ENCODE results near the gene NPC2.
"Not testable (repeated sequence)": the region's sequence is repeated elsewhere in the genome, so short reads cannot be mapped to it uniquely, and the experiment has no call there.

NPC2 gene

DNA sequence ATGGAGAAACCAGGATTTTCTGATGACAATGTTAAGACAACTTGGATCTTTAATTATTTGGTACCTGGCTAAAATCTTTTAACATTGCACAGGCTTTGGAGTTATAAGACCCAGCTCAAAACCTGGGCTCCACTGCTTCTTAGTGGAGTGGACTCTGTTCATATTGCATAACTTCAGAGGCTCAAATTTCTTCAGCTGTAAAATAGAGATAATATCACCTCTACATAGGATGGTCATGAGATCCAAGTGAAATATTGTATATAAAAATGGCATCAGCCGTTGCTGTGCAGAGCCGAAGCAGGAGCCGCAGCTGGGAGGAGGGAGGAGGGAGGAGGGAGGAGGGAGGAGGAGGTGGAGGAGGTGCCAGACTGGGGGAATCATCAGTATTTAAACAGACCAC lies 10.5 kb downstream of the NPC2 start:
- intact Hi-C loops (cut with DNase I): no loop called here
- DNase-seq: peak in 3 of 42 donors; percentile 13 to 60 (median 49)

GRCh38 chr14:74480046-74480445 lies 13.1 kb downstream of the NPC2 start:
- intact Hi-C loops (cut with DNase I): no loop called here
- DNase-seq: no peak

DNA sequence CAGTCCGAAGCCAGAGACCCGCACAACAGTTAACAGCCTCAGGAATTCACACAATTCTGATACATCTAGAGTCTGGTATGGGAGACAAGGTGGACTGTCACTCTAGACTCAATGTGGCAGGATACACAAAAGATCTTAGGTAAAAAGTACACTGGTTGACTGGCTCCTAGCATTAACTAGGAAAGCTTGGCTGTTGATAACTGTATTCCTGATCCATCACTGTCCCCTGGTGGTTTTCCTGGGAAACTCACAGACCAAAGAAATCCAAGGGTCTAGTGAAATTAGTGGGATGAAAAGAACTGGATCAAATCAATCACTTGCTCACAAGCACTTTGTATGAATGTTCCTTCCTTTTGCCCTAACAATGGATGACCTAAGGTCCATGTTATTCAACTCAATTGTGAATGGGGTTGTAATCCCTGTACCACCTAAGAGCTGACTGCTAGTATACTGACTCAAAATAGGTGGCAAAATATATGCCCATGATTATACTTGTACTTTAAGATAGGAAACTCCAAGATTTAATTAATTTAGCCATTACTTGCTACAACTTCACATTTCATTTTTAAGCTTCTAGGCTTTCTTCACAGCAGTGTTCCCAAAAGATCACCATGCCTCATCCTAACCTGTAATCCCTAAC lies 14.0 kb downstream of the NPC2 start:
- intact Hi-C loops (cut with DNase I): loop anchor here (2.0 kb wide), 1 partner anchor 116 kb away; no protein-coding TSS in a partner anchor
- DNase-seq: peak in 8 of 42 donors; percentile 35 to 70 (median 54)

GRCh38 chr14:74476607-74477006 lies 16.5 kb downstream of the NPC2 start:
- intact Hi-C loops (cut with DNase I): no loop called here
- DNase-seq: peak in 1 of 42 donors; percentile 24

GRCh38 chr14:74476107-74476506 lies 17.0 kb downstream of the NPC2 start:
- intact Hi-C loops (cut with DNase I): no loop called here
- DNase-seq: no peak

GRCh38 chr14:74475678-74476077 lies 17.4 kb downstream of the NPC2 start:
- intact Hi-C loops (cut with DNase I): no loop called here

DNA sequence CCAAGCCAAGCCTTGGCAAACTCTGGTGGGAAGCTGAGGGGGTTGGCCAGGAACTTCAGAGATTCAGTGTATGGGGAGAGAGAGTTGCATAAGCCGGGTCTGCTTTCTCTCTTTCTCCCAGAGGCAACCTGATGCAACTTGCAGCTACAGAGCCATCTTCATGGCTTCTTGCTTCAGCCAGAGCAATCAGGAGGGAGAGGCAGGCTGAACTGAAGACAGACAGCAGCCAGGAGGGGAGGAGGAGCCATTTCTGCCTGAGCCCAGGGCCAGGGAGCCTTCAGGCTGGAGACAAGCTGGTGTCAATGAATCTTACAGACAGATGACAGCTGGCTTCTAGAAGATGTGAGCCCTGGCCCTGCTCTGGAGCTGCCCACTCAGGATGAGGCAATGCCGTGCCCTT lies 18.7 kb downstream of the NPC2 start:
- intact Hi-C loops (cut with DNase I): no loop called here
- DNase-seq: peak in 1 of 42 donors; percentile 22

More at GRCh38 chr14:74475678-74476077, 17.4 kb downstream of the NPC2 start:
- no peak for DNase-seq

GRCh38 chr14:74472601-74473000 lies 20.5 kb downstream of the NPC2 start:
- intact Hi-C loops (cut with DNase I): no loop called here
- DNase-seq: no peak

GRCh38 chr14:74469548-74470518 lies 23.3 kb downstream of the NPC2 start:
- no peak for DNase-seq
- intact Hi-C loops (cut with DNase I): no loop called here

GRCh38 chr14:74468513-74468912 lies 24.6 kb downstream of the NPC2 start:
- peak in 40 of 42 donors; percentile 32 to 89 (median 65) for DNase-seq
- intact Hi-C loops (cut with DNase I): no loop called here

GRCh38 chr14:74465335-74465734 lies 27.8 kb downstream of the NPC2 start:
- DNase-seq: peak in 7 of 42 donors; percentile 12 to 71 (median 48)

DNA sequence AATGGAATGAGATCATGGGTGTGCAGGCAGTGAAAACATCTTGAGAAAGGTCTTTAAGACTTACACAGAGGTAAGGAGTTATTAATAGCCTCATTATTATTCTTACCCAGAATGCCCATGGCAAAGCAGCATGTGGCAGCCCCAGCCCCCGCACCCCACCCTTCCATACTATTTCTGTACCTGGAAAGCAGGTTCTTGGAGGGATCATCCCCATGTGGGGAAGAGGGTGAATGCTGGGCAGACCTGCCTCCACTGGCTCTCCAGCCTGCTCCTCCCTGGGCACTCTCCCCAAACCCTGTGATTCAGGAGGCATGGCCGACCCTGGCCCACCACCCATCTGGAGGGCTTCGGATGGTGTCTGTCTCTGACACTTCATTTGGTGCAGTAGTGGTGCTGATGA lies 28.3 kb downstream of the NPC2 start:
- intact Hi-C loops (cut with DNase I): no loop called here
- peak in 40 of 42 donors; percentile 42 to 90 (median 68) for DNase-seq

More at GRCh38 chr14:74465335-74465734, 27.8 kb downstream of the NPC2 start:
- intact Hi-C loops (cut with DNase I): no loop called here

- DNase-seq: peak in 9 of 42 donors; percentile 13 to 74 (median 51)
- intact Hi-C loops (cut with DNase I): no loop called here
Measured at GRCh38 chr14:74463697-74464096, 29.4 kb downstream of the NPC2 start.

DNA sequence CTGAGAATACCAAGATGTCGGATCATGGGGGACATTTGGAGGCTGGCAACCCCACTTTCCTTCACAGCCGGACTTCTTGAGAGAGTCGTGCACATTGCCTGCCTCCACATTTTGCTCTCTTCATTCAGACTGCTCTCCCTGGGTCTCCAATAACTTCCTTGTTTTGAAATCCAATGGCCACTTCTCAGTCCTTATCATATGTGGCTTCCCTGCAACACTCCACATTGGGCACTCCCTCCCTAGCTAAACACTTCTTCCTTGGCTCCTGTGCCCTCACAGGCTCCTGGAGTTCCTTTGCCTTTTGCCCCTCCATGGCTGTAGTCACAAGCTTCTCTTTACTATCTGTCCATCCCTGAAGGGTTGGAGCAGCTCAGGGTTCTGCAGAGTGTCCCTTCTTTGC lies 30.1 kb downstream of the NPC2 start:
- no peak for DNase-seq
- intact Hi-C loops (cut with DNase I): no loop called here

GRCh38 chr14:74459976-74460375 lies 33.1 kb downstream of the NPC2 start:
- peak in 1 of 42 donors; percentile 28 for DNase-seq
- intact Hi-C loops (cut with DNase I): no loop called here

DNA sequence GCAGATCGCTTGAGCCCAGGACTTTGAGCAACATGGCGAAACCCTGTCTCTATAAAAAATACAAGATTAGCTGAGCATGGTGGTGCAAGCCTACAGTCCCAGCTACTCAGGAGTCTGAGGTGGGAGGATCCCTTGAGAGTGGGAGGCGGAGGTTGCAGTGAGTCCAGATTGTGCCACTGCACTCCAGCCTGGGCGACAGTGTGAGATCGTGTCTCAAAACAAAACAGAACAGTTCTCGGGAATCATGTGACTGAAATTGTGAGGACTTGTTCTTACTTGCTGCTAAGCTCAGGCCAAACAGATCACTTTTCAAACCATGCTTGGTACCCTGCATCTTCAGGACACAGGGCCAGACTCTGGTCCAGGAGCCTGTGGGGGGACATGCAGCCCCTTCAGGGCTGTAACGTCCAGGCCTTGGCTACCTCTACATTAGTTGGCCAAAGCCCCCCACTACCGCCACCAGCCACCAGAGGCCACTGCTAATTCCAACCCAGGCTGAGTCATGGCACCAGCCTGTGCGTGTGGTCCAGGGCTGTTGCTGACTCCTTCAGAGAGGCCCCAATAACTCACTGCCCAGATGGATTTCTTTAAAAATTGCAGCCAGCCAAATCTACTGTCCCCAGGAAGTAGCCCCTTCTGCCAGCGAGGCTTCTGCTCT lies 33.7 kb downstream of the NPC2 start:
- intact Hi-C loops (cut with DNase I): no loop called here
- peak in 2 of 42 donors; percentile 22 to 43 for DNase-seq

GRCh38 chr14:74457565-74457895 lies 35.6 kb downstream of the NPC2 start:
- no peak for DNase-seq
- intact Hi-C loops (cut with DNase I): no loop called here

DNA sequence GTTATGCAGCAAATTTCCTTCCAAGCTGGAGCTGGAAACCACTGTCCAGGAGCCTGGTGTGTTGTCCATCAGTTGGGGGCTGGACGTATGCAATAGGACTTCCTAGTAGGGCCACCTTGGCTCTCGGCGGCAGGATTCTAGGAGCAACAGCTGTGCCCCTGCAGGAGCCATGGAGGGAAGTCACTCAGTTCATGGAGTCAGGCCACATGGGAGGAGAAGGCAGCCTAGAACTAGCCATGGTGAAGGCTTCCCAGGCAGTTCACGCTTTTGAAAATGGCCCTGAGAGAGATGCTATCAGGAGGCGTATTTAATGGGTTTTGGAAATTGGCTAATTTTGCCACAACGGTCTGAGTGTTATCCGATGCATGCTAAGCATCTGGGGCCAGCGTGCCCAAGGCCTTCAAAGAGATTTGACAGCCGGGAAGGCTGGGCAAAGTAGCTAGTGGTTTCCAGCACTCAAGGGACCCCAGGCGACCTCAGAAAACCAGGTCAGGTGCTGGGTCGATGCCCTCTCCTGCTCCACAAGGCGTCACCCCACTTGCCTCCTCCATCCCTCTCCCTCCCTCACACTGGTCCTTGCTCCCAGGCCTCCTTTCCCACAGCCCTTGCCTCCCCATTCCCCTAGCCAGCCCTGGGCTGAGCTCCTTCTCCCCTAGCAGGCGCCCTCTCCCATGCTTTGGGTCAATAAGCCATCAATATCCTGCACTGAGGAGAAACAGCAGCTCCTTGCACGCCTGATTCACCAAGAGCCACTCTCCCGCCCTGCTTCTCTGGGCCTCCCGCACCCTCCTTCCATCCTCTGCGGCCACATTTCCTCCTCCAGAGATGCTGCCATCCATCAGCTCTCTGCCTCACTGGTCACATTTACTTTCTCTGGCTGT lies 36.2 kb downstream of the NPC2 start:
- DNase-seq: peak in 1 of 42 donors; percentile 31

DNA sequence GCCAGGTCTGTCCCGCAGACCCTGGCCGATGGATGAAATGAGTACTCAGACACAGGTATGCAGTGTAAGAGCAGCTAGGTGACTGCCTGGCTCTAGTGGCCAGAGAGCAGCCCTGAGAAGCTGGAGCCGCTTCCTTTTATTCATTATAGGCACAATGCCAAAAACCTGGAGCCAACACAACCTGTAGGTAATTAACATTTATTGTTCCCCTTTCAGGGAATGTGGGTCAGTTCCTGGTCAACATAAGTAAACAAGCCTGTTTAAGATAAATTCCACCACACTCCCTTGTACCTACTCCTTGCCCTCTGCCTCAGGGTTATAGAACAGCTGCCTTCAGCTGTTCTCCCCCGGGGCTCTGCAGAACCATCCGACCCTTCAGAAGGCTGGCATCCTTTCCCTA lies 38.7 kb downstream of the NPC2 start:
- intact Hi-C loops (cut with DNase I): not testable (repeated sequence)
- DNase-seq: peak in 1 of 42 donors; percentile 7

More for the DNA sequence above, 36.2 kb downstream of the NPC2 start:
- intact Hi-C loops (cut with DNase I): no loop called here
